HFF-Myc (cell line): ENCODE measurements around the gene UBE2D2.
"Not testable (repeated sequence)": the region's sequence is repeated elsewhere in the genome, so short reads cannot be mapped to it uniquely, and the experiment has no call there.

Experiments
- DNase-seq: peaks from one replicate; pipeline ENCODE4 v3.0.0-alpha.2; 2011; ENCODE audit warnings: low read depth; ENCODE audit errors: extremely low read depth
- H3K4me3 ChIP-seq: replicated peaks from 2 replicates; pipeline ENCODE4 v1.5.1; 2011; ENCODE audit warnings: low read depth, mild to moderate bottlenecking, control low read depth, low read length
- TF ChIP-seq, protein P1 (sequence below): IDR thresholded peaks from 2 replicates; pipeline ENCODE4 v1.5.1; 2012; ENCODE audit warnings: mild to moderate bottlenecking, low read depth, low read length, control low read depth; ENCODE audit errors: missing control alignments

UBE2D2 gene

DNA sequence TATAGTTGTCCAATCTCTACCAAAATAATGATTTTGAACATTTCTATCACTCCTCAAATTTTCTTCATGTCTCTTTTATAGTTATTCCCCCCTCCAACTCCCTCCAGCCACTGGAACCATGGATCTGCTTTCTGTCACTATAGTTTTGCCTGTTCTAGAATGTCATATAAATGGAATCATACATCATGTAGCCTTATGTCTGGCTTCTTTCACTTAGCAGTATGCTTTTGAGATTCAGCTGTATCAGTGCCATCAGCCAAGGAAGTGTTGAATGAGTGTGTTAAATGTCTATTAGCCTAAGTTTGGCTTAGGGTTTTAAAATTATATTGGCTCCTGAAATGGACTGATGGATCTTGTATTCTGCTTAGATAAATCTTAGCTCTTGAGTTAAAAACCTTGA lies 36.0 kb downstream of the UBE2D2 start:
- no peak for DNase-seq
- TF ChIP-seq, protein P1, sequence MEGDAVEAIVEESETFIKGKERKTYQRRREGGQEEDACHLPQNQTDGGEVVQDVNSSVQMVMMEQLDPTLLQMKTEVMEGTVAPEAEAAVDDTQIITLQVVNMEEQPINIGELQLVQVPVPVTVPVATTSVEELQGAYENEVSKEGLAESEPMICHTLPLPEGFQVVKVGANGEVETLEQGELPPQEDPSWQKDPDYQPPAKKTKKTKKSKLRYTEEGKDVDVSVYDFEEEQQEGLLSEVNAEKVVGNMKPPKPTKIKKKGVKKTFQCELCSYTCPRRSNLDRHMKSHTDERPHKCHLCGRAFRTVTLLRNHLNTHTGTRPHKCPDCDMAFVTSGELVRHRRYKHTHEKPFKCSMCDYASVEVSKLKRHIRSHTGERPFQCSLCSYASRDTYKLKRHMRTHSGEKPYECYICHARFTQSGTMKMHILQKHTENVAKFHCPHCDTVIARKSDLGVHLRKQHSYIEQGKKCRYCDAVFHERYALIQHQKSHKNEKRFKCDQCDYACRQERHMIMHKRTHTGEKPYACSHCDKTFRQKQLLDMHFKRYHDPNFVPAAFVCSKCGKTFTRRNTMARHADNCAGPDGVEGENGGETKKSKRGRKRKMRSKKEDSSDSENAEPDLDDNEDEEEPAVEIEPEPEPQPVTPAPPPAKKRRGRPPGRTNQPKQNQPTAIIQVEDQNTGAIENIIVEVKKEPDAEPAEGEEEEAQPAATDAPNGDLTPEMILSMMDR, result no peak
- H3K4me3 ChIP-seq, result no peak overlapping the region

DNA sequence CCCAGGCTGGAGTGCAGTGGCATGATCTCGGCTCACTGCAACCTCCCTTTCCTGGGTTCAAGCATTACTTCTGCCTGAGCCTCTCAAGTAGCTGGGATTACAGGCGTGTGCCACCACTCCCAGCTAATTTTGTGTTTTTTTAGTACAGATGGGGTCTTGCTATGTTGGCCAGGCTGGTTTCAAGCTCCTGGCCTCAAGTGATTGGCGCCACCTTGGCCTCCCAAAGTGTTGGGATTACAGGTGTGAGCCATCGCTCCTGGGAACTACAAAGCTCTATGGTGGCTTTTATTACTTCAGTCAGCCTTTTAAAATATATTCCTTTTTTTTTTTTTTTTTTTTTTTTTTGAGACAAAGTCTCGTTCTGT lies 37.4 kb downstream of the UBE2D2 start:
- not testable (repeated sequence) for H3K4me3 ChIP-seq, DNase-seq

DNA sequence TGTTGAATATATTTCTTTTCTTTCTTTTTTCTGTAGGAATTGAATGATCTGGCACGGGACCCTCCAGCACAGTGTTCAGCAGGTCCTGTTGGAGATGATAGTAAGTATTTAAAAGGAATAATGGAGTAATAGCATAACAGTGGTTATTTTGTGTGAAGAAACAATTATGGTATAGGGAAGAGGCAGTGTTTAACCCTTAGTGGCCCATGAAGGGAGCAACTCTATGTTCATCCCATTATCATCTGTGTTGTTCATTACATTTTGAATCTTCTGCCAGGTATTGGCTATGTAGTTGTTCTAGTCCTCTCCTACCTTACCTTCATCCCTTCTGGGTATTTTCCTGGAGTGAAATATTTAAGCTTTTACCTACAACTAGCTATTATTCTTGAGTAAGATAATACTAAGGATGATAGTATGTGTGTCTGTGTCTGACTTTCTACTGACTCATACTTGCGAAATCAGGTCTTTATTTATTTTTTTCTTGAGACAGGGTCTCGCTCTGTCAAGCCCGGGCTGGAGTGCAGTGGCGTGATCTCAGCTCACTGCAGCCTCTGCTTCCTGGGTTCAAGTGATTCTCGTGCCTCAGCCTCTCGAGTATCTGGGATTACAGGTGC lies 39.3 kb downstream of the UBE2D2 start:
- TF ChIP-seq, protein P1, result no peak
- no peak for DNase-seq
- H3K4me3 ChIP-seq, result no peak overlapping the region

DNA sequence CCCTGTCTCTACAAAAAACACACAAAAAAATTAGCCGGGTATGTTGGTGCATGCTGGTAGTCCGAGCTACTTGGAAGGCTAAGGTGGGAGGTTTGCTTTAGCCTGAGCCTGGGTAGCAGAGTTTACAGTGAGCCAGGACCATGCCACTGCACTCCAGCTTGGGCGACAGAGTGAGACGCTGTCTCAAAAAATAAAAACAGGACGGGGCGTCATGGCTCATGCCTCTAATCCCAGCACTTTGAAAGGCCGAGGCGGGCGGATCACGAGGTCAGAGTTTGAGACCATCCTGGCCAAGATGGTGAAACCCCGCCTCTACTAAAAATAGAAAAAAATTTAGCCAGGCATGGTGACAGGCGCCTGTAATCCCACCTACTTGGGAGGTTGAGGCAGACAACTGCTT lies 40.3 kb downstream of the UBE2D2 start:
- TF ChIP-seq, protein P1, result no peak
- no peak for DNase-seq

DNA sequence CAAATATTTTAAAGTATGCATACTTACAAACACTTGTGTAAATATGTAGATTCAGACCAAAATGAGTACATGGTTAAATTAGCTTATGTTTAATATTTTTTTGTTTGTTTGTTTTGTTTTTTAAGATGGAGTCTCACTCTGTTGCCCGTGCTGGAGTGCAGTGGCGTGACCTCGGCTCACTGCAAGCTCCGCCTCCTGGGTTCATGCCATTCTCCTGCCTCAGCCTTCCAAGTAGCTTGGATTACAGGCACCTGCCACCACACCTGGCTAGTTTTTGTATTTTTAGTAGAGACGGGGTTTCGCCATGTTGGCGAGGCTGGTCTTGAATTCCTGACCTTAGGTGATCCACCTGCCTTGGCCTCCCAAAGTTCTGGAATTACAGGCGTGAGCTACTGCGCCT lies 40.8 kb downstream of the UBE2D2 start:
- not testable (repeated sequence) for H3K4me3 ChIP-seq, DNase-seq

More for the DNA sequence above, 40.3 kb downstream of the UBE2D2 start:
- no peak overlapping the region for H3K4me3 ChIP-seq

DNA sequence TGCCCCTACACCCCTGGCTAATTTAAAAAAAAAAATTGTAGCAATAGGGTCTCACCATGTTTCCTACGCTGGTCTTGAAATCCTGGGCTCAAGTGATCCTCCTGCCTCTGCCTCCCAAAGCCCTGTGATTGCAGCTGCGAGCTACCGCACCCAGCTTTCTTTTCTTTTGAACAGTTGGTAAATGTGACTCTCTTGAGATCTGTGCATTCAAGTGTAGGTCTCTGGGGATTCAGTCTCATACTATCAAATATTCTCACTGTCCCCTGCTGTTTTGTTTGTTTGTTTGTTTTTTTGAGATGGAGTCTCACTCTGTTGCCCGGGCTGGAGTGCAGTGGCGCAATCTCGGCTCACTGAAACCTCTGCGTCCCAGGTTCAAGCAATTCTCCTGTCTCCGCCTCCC lies 44.7 kb downstream of the UBE2D2 start:
- no peak for DNase-seq
- no peak overlapping the region for H3K4me3 ChIP-seq
- TF ChIP-seq, protein P1, result no peak

DNA sequence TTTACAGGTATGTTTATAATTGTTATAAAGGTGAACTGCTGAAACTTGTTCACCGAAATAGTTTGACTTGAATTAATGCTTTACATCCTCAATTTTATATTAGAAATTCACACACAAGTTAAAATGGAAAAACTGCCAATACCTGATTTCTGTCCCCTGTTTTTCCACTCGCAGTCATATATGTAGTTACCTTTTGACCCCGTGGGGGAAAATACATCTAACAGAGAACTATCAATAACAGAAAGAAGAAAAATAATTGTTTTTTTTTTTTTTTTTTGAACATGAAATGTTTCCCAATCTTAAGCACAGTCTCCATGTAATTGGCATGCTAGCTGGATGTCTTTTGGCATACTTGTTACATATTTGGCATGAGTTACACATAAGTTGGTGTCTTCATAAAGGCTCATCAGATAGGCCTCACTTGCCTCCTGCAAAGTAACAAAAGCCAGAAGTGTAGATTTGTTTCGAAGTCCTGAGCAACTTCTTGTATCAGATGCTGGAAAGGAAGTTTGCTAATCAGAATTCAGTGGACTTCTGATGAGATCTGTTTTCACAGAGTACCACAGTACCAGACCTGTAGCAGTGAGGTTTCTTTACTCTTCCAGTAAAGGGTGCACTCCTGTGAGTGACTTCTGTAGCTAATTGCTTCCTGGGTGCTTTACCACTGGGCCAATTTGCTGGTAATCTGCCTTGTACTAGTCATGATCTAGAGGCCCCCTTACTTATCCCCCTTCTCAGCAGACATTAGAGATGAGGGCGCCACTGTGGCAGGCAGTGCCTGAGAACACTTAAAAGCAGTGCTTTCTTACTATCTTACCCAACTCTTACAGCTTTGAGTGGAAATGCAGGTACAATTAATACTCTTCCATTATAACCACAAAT lies 50.8 kb downstream of the UBE2D2 start:
- no peak overlapping the region for H3K4me3 ChIP-seq
- TF ChIP-seq, protein P1, result no peak
- DNase-seq, result no peak

DNA sequence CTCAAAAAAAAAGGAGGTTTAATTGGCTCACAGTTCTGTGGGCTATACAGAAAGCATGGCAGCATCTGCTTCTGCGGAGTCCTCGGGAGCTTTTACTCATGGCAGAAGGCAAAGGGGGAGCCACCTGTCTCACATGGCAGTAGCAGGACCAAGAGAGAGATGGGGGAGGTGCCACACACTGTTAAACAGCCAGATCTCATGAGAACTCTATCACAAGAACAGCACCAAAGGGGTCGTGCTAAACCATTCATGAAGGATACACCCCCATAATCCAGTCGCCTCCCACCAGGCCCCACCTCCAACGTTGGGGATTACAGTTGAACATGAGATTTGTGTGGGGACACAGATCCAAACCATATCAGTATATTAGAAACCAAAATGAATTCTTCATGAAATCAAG lies 58.7 kb downstream of the UBE2D2 start:
- no peak for DNase-seq
- TF ChIP-seq, protein P1, result no peak

DNA sequence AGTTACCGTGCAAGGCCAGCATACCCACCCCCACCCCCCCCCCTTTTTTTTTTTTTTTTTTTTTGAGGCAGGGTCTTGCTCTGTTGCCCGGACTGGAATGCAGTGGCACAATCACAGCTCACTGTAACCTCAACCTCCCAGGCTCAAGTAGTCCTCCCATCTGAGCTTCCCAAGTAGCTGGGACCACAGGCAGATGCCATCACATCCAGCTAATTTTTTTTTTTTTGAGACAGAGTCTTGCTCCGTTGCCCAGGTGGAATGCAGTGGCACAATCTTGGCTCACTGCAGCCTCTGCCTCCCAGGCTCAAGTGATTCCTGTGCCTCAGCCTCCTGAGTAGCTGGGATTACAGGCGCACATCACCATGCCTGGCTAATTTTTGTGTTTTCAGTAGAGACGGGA lies 64.3 kb downstream of the UBE2D2 start:
- DNase-seq, H3K4me3 ChIP-seq: not testable (repeated sequence)

More for the DNA sequence above, 58.7 kb downstream of the UBE2D2 start:
- H3K4me3 ChIP-seq, result no peak overlapping the region
